GM19395 (cell line): Measurements from ENCODE around the gene CRHR2.
"Not testable (repeated sequence)": the region's sequence is repeated elsewhere in the genome, so short reads cannot be mapped to it uniquely, and the experiment has no call there.

Experiments
- ATAC-seq: cut with Tn5 transposase; IDR thresholded peaks from one replicate; pipeline ENCODE4 v1.9.1; 2021; ENCODE audit warnings: mild to moderate bottlenecking, moderate library complexity; ENCODE audit not compliant: unreplicated experiment

The CRHR2 gene

GRCh38 chr7:30656006-30656957 lies 26.0 kb downstream of the CRHR2 start:
- no peak for ATAC-seq

GRCh38 chr7:30655096-30655970 lies 26.9 kb downstream of the CRHR2 start:
- no peak for ATAC-seq

- ATAC-seq = no peak
Measured at GRCh38 chr7:30654296-30655090, 27.8 kb downstream of the CRHR2 start.

GRCh38 chr7:30652698-30653641 lies 29.3 kb downstream of the CRHR2 start:
- no peak for ATAC-seq

- ATAC-seq = no peak
Measured at GRCh38 chr7:30652132-30652531, 30.1 kb downstream of the CRHR2 start.

GRCh38 chr7:30650421-30650808 lies 31.8 kb downstream of the CRHR2 start:
- no peak for ATAC-seq

- ATAC-seq = no peak
Measured at GRCh38 chr7:30649717-30650420, 32.4 kb downstream of the CRHR2 start.

GRCh38 chr7:30648744-30649540 lies 33.3 kb downstream of the CRHR2 start:
- no peak for ATAC-seq

GRCh38 chr7:30647589-30648364 lies 34.5 kb downstream of the CRHR2 start:
- ATAC-seq = no peak

- no peak for ATAC-seq
Measured at GRCh38 chr7:30646154-30646553, 36.1 kb downstream of the CRHR2 start.

- ATAC-seq = no peak
Measured at GRCh38 chr7:30645661-30646060, 36.6 kb downstream of the CRHR2 start.

GRCh38 chr7:30644286-30644955 lies 37.8 kb downstream of the CRHR2 start:
- ATAC-seq = no peak

GRCh38 chr7:30642789-30643188 lies 39.5 kb downstream of the CRHR2 start:
- ATAC-seq = no peak

- not testable (repeated sequence) for ATAC-seq
Measured at GRCh38 chr7:30642322-30642721, 39.9 kb downstream of the CRHR2 start.

- no peak for ATAC-seq
Measured at GRCh38 chr7:30635798-30636197, 46.5 kb downstream of the CRHR2 start.

GRCh38 chr7:30634634-30635201 lies 47.5 kb downstream of the CRHR2 start:
- ATAC-seq = no peak

GRCh38 chr7:30634193-30634626 lies 48.0 kb downstream of the CRHR2 start:
- ATAC-seq = no peak
